Liver (tissue), 3 donors: ENCODE results near the gene THSD7B.

Experiments
- CTCF ChIP-seq: fragments of 150-350 bp; IDR thresholded peaks from 2 replicates; pipeline ENCODE4 v1.5.1; 2017; ENCODE audit warnings: improper control_type of control experiment, low read depth, low read length; ENCODE audit not compliant: missing input control
- EGR1 ChIP-seq, 2 donors: IDR thresholded peaks; 2 replicates each; pipeline ENCODE4 v1.6.1; 2016 to 2018; ENCODE audit warnings: antibody characterized with exemption in 2 of 2, low read depth in 2 of 2
- GABPA ChIP-seq, 2 donors: IDR thresholded peaks in 1 of 2; conservative IDR thresholded peaks in 1 of 2; 2 replicates each; pipeline ENCODE4 v1.6.1; 2016; ENCODE audit warnings: antibody characterized with exemption in 2 of 2, mild to moderate bottlenecking in 1 of 2, moderate library complexity in 1 of 2
- HNF4G ChIP-seq: IDR thresholded peaks from 2 replicates; pipeline ENCODE4 v1.6.1; 2016; ENCODE audit warnings: antibody characterized with exemption
- JUND ChIP-seq, 2 donors: IDR thresholded peaks; 2 replicates each; pipeline ENCODE4 v1.6.1; 2016; ENCODE audit warnings: antibody characterized with exemption in 2 of 2
- RXRA ChIP-seq, 2 donors: IDR thresholded peaks; 2 replicates each; pipeline ENCODE4 v1.6.1; 2017 to 2018; ENCODE audit warnings: antibody characterized with exemption in 2 of 2, mild to moderate bottlenecking in 1 of 2
- TAF1 ChIP-seq: conservative IDR thresholded peaks from 2 replicates; pipeline ENCODE4 v1.6.1; 2016; ENCODE audit warnings: antibody characterized with exemption, mild to moderate bottlenecking
- donor health status: healthy.
- donor health status: healthy.

- TF ChIP-seq JUND (IDR thresholded peaks at IDR 0.05) (no peak), CTCF (no peak), EGR1 (IDR thresholded peaks at IDR 0.05; ENCODE audit: low read depth in 2 of 2) (no peak), TAF1 (no peak), GABPA (IDR thresholded peaks at IDR 0.05 in 1 of 2, conservative IDR thresholded peaks at IDR 0.05 in 1 of 2) (no peak), HNF4G (no peak), RXRA (IDR thresholded peaks at IDR 0.05) (no peak)
Measured at GRCh38 chr2:137048455-137048854, 283.1 kb downstream of the THSD7B start.
